HEK293 (cell line): Measurements from ENCODE around the gene DNAH6.

Experiments used
- CTCF ChIA-PET: fragments of 350-600 bp; formaldehyde crosslinking; extraction: SDS; loops from one replicate; lab custom pipeline; 2021; ENCODE audit warnings: antibody characterized with exemption; lab: Yijun Ruan, JAX
- POLR2A ChIA-PET: fragments of 300-600 bp; formaldehyde crosslinking; extraction: SDS; loops from one replicate; lab custom pipeline; 2020; ENCODE audit warnings: antibody characterized with exemption, inconsistent platforms; lab: Yijun Ruan, JAX
- H3K27ac ChIP-seq: fragments of 200-500 bp; sonication (Bioruptor generic); 2 replicates; pipeline ENCODE4 v1.5.1; 2014; ENCODE audit warnings: low read depth, low read length, control low read depth, inconsistent platforms; ENCODE audit errors: extremely low read depth
- H3K36me3 ChIP-seq, 2 experiments: fragments of 200-500 bp in 1 of 2; sonication (Bioruptor generic) in 1 of 2; 1 replicate in 1 of 2; 2 replicates in 1 of 2; pipeline ENCODE4 v1.5.1; 2014 to 2017; ENCODE audit warnings: inconsistent platforms in 2 of 2, low read length in 2 of 2; ENCODE audit not compliant: control insufficient read depth in 2 of 2, insufficient read depth in 1 of 2
- H3K4me1 ChIP-seq: fragments of 200-500 bp; sonication (Bioruptor generic); 2 replicates; pipeline ENCODE4 v1.5.1; 2014; ENCODE audit warnings: mild to moderate bottlenecking, low read length, inconsistent platforms; ENCODE audit not compliant: control insufficient read depth, insufficient read depth
- H3K4me3 ChIP-seq: 2 replicates; pipeline ENCODE4 v1.5.1; 2011; ENCODE audit warnings: low read depth, mild to moderate bottlenecking, control low read depth, low read length, moderate library complexity
- H3K9me3 ChIP-seq: fragments of 200-500 bp; sonication (Bioruptor generic); 2 replicates; pipeline ENCODE4 v1.5.1; 2014; ENCODE audit warnings: low read depth, low read length, inconsistent platforms; ENCODE audit not compliant: control insufficient read depth, insufficient read depth
- HIC1 ChIP-seq: fragments of 450-650 bp; formaldehyde crosslinking; IDR thresholded peaks from 2 replicates; pipeline ENCODE4 v1.5.1; 2016; ENCODE audit warnings: missing biosample characterization, missing genetic modification characterization
- OSR2 ChIP-seq: fragments of 450-650 bp; formaldehyde crosslinking; IDR thresholded peaks from 2 replicates; pipeline ENCODE4 v1.5.1; 2016; ENCODE audit warnings: missing biosample characterization, missing genetic modification characterization
- PATZ1 ChIP-seq: fragments of 450-650 bp; formaldehyde crosslinking; IDR thresholded peaks from 2 replicates; pipeline ENCODE4 v1.5.1; 2016; ENCODE audit warnings: missing biosample characterization, missing genetic modification characterization
- PRDM10 ChIP-seq: fragments of 450-650 bp; formaldehyde crosslinking; IDR thresholded peaks from 2 replicates; pipeline ENCODE4 v1.5.1; 2016; ENCODE audit warnings: missing biosample characterization, missing genetic modification characterization
- PRDM6 ChIP-seq: fragments of 450-650 bp; formaldehyde crosslinking; IDR thresholded peaks from 2 replicates; pipeline ENCODE4 v1.5.1; 2017; ENCODE audit warnings: missing biosample characterization, missing genetic modification characterization
- ZNF121 ChIP-seq: fragments of 450-650 bp; formaldehyde crosslinking; IDR thresholded peaks from 2 replicates; pipeline ENCODE4 v1.5.1; 2016; ENCODE audit warnings: missing biosample characterization, missing genetic modification characterization
- ZNF18 ChIP-seq: fragments of 450-650 bp; formaldehyde crosslinking; IDR thresholded peaks from 2 replicates; pipeline ENCODE4 v1.5.1; 2016; ENCODE audit warnings: missing biosample characterization, missing genetic modification characterization
- ZNF221 ChIP-seq: fragments of 450-650 bp; formaldehyde crosslinking; IDR thresholded peaks from 2 replicates; pipeline ENCODE4 v1.5.1; 2017; ENCODE audit warnings: missing biosample characterization, missing genetic modification characterization, borderline replicate concordance
- ZNF24 ChIP-seq: fragments of 450-650 bp; formaldehyde crosslinking; IDR thresholded peaks from 2 replicates; pipeline ENCODE4 v1.5.1; 2016; ENCODE audit warnings: missing biosample characterization, missing genetic modification characterization
- ZNF311 ChIP-seq: fragments of 450-650 bp; formaldehyde crosslinking; IDR thresholded peaks from 2 replicates; pipeline ENCODE4 v1.5.1; 2017; ENCODE audit warnings: missing biosample characterization, missing genetic modification characterization, borderline replicate concordance
- ZNF350 ChIP-seq: fragments of 450-650 bp; formaldehyde crosslinking; IDR thresholded peaks from 2 replicates; pipeline ENCODE4 v1.5.0; 2017; ENCODE audit warnings: missing biosample characterization, mild to moderate bottlenecking, missing genetic modification characterization
- ZNF366 ChIP-seq: fragments of 450-650 bp; formaldehyde crosslinking; conservative IDR thresholded peaks from 2 replicates; pipeline ENCODE4 v1.5.1; 2016; ENCODE audit warnings: missing biosample characterization, missing genetic modification characterization
- ZNF37A ChIP-seq: fragments of 450-650 bp; IDR thresholded peaks from 2 replicates; pipeline ENCODE4 v1.5.1; 2018; ENCODE audit warnings: missing biosample characterization, missing genetic modification characterization
- ZNF391 ChIP-seq: fragments of 450-650 bp; formaldehyde crosslinking; IDR thresholded peaks from 2 replicates; pipeline ENCODE4 v1.5.1; 2016; ENCODE audit warnings: low read depth, missing biosample characterization, missing genetic modification characterization, borderline replicate concordance
- ZNF394 ChIP-seq: fragments of 450-650 bp; formaldehyde crosslinking; IDR thresholded peaks from 2 replicates; pipeline ENCODE4 v1.5.1; 2016; ENCODE audit warnings: missing biosample characterization, missing genetic modification characterization, mild to moderate bottlenecking, moderate library complexity, borderline replicate concordance
- ZNF433 ChIP-seq: fragments of 450-650 bp; formaldehyde crosslinking; IDR thresholded peaks from 2 replicates; pipeline ENCODE4 v1.5.1; 2016; ENCODE audit warnings: missing biosample characterization, missing genetic modification characterization, low read depth
- ZNF544 ChIP-seq: fragments of 450-650 bp; formaldehyde crosslinking; IDR thresholded peaks from 2 replicates; pipeline ENCODE4 v1.5.0; 2017; ENCODE audit warnings: missing biosample characterization, missing genetic modification characterization
- ZNF560 ChIP-seq: fragments of 450-650 bp; formaldehyde crosslinking; IDR thresholded peaks from 2 replicates; pipeline ENCODE4 v1.5.1; 2017; ENCODE audit warnings: missing biosample characterization, missing genetic modification characterization, borderline replicate concordance
- ZNF561 ChIP-seq: fragments of 450-650 bp; IDR thresholded peaks from 2 replicates; pipeline ENCODE4 v1.5.1; 2018; ENCODE audit warnings: missing biosample characterization, missing genetic modification characterization, borderline replicate concordance
- ZNF623 ChIP-seq: fragments of 450-650 bp; formaldehyde crosslinking; IDR thresholded peaks from 2 replicates; pipeline ENCODE4 v1.5.1; 2016; ENCODE audit warnings: missing biosample characterization, missing genetic modification characterization
- ZSCAN30 ChIP-seq: fragments of 450-650 bp; IDR thresholded peaks from 2 replicates; pipeline ENCODE4 v1.5.1; 2018; ENCODE audit warnings: missing biosample characterization, mild to moderate bottlenecking, missing genetic modification characterization, moderate library complexity

The DNAH6 gene

GRCh38 chr2:84816426-84817026 is 300.2 kb downstream of the DNAH6 start:
- CTCF ChIA-PET: no interaction called here
- Histone ChIP-seq H3K27ac (no peak overlapping the region), H3K9me3 (no peaks in the 10 kb centered on the region), H3K36me3 (no peaks in the 10 kb centered on the region), H3K4me1 (no peaks in the 10 kb centered on the region), H3K4me3 (no peak overlapping the region)
- POLR2A ChIA-PET: no interaction called here
- TF ChIP-seq ZNF221 (tag by site-specific recombination) (no peak), ZNF121 (no peak), ZNF37A (tag by site-specific recombination) (no peak), HIC1 (no peak), ZNF350 (tag by site-specific recombination) (no peak), PATZ1 (no peak), ZSCAN30 (tag by site-specific recombination) (no peak), OSR2 (no peak), ZNF311 (tag by site-specific recombination) (no peak), ZNF366 (tag by site-specific recombination) (no peak), ZNF24 (no peak), ZNF391 (tag by site-specific recombination) (no peak), ZNF561 (no peak), ZNF18 (tag by site-specific recombination) (no peak)

- no peak for TF ChIP-seq ZNF623
- no peak for TF ChIP-seq PRDM6 (tag by site-specific recombination)
- TF ChIP-seq PRDM10 (tag by site-specific recombination): no peak
- no peak for TF ChIP-seq ZNF560 (tag by site-specific recombination)
- TF ChIP-seq ZNF433 (tag by site-specific recombination): no peak
- TF ChIP-seq ZNF394 (tag by site-specific recombination): no peak
- TF ChIP-seq ZNF544 (tag by site-specific recombination): no peak
- no peak overlapping the region for H3K4me3 ChIP-seq
- ChIA-PET CTCF (no interaction called here), POLR2A (no interaction called here)
- H3K4me1 ChIP-seq: no peaks in the 10 kb centered on the region
- H3K36me3 ChIP-seq: no peaks in the 10 kb centered on the region
- H3K9me3 ChIP-seq: no peaks in the 10 kb centered on the region
- H3K27ac ChIP-seq: no peak overlapping the region
Observed at GRCh38 chr2:84817239-84817655, 300.9 kb downstream of the DNAH6 start.
